GM19397 (cell line): ENCODE measurements around the gene ZNF548.
A peak's percentile ranks its signal among the peaks of the same experiment; 100 is the strongest.

Source experiments
- ATAC-seq: cut with Tn5 transposase; IDR thresholded peaks from one replicate; pipeline ENCODE4 v1.9.1; 2021; ENCODE audit warnings: mild to moderate bottlenecking, moderate library complexity; ENCODE audit not compliant: unreplicated experiment

Gene ZNF548

DNA sequence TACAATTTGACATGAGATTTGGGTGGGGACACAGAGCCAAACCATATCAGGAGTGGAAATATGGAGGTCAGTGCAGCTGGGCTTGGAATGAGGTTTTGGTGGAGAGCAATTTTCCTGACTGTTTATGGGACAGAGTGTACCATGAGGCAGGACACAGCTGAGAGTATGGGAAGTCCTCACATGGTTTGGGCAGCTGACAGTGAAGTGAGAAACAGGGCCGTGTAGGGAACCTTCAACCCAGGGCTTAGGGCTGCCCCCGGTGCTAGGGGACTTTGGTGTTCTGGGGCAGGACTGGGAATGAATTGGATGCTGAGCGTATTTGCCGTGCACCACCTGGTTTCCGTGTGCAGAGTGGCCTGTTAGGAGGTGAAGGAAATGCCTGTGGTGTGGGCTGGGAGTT, 6.1 kb downstream of the ZNF548 start:
- no peak for ATAC-seq

DNA sequence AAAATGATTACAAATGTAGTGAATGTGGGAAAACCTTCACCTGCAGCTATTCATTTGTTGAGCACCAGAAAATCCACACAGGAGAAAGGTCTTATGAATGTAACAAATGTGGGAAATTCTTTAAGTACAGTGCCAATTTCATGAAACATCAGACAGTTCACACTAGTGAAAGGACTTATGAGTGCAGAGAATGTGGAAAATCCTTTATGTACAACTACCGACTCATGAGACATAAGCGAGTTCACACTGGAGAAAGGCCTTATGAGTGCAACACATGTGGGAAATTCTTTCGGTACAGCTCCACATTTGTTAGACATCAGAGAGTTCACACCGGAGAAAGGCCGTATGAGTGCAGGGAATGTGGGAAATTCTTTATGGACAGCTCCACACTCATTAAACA, 9.2 kb downstream of the ZNF548 start:
- ATAC-seq, result no peak

- ATAC-seq, result no peak
Measured at GRCh38 chr19:57403737-57404563, 14.3 kb downstream of the ZNF548 start.

GRCh38 chr19:57406516-57407123, 17.0 kb downstream of the ZNF548 start:
- ATAC-seq, result no peak

DNA sequence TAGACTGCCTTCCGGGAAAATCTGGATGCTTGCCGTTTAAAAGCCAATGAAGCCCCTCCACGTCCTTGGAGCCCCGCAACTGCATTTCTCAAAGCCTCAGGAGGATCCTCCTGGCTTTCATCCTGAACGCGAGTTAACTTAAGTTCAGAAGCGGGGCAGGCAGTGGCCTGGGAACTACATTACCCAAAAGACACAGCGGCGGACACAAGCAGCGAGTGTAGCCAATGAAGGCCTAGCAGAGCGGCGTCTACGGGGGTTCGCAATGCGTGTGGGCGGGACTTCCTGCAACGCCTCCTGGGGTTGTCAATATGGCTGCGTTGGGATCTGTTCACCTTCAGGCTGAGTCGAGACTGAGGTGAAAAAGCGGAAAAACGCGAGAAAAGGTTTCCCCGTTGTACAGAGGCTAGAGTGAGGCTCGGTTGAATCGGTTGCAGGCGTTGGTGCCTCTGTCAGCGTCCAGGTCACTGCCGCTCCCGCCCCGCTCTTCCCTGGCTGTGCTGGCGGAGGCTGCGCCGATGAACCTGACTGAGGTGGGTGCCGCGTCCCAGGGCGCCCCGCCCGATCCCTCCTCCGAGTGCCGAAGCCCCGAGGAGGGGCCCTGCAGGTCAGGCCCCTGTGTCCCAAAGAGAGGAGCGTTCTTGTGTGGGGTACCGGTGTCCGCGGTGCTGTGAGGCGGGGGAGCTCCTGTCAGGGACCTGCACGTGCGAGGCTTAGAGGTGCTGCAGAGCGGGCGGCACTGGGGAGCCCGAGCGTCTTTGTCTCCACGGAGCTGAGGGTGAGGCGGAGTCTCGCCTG, 21.4 kb downstream of the ZNF548 start, which contains the start of gene ZNF17:
ZNF17 (plus strand) TSS at position 285 of the 795 bp plus-strand sequence. CDS start 2,455 bp downstream, outside the sequence.
- ATAC-seq, result peak; percentile 100

GRCh38 chr19:57419439-57419838, 29.8 kb downstream of the ZNF548 start:
- ATAC-seq, result no peak

GRCh38 chr19:57421037-57421436, 31.4 kb downstream of the ZNF548 start:
- no peak for ATAC-seq

DNA sequence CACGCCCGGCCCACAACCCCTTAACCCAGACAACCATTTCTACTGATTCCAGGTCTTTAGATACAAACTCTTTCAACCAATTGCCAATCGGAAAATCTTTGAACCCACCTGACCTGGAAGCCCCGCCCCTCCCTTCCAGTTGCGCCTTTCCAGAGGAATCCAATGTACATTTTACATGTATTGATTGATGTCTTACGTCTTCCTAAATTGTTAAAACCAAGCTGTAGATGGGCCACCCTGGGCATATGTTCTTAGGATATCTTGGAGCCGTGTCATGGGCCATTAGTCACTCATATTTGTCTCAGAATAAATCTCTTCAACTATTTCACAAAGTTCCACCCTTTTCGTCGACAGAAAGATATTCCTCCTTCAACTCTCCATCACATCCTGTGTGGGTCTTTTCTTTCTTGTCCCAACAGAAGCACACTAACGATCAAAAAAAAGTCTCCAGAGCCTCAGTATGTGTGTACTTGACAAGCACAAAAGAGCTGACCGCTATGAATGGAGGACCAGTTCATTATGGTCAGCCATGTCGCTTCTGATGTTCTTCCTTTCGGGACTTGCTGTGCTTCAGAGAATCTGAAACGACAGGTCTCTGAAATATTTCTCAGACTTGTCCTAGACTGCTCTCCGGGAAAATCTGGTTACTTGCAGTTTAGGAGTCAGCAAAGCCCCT, 44.9 kb downstream of the ZNF548 start:
- peak; percentile 16 for ATAC-seq

- peak; percentile 97 for ATAC-seq
Measured at GRCh38 chr19:57435062-57435978, 45.7 kb downstream of the ZNF548 start, which contains the start of gene ZNF749. Gene ZNF749 (plus strand): TSS chr19:57435325. CDS start chr19:57435579, 254 bp downstream.

DNA sequence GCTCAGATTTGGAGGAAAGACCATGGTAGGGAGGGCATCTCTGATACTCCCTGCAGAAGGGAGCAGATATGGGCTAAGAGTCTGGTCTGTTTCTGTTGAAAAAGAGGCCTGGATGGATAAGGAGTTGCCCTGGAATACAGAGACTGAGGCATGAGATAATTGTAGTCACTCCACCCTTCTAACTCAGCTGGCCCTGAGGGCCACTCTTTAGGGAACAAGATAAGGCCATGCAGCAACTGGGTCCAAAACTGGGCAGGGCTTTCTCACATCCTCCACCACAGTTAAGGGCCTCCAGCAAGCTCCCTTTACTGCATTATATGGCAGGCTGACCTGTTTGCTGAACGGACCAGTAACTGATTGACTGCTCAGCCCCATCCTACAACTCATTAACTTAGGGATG, 46.8 kb downstream of the ZNF548 start:
- ATAC-seq, result no peak

DNA sequence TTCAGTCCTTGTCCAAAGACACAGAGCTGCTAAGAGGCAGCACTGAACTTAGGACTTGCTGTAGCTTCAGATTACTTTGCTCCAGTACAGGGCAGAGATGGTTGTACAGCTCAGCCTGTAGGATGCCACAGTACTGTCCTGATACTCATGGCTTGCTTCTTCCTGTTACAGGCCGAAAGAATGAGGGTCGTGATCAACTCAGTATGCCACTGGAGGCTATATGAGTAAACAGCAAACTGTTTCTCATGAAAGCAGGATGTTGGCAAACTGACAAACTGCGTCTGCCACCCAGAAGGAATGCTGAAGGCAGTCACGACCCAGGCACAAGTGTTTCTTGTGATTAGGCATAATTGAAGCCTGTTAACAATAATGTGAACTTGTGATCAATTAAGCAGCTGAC, 48.3 kb downstream of the ZNF548 start:
- ATAC-seq, result no peak

DNA sequence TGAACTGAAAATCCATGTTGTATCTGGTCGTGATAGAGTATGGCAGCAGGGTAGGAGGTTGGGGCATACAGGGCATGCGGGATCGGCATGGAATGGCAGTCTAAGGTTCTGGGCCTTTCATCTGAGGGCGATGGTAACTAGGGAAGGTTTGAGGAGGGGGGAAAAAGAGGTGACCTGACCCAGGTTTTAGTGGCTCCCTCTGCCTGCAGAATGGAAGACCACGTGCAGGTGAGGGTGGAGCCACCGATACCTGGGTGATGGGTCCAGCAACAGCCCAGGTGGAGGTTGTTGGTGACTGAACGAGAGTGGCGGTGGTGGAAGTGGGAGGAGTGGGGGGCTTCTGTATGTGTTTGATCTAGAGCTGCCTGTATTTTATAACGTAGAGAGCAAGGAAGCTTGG, 49.3 kb downstream of the ZNF548 start:
- no peak for ATAC-seq

- ATAC-seq, result no peak
Measured at GRCh38 chr19:57441979-57442752, 52.5 kb downstream of the ZNF548 start.

DNA sequence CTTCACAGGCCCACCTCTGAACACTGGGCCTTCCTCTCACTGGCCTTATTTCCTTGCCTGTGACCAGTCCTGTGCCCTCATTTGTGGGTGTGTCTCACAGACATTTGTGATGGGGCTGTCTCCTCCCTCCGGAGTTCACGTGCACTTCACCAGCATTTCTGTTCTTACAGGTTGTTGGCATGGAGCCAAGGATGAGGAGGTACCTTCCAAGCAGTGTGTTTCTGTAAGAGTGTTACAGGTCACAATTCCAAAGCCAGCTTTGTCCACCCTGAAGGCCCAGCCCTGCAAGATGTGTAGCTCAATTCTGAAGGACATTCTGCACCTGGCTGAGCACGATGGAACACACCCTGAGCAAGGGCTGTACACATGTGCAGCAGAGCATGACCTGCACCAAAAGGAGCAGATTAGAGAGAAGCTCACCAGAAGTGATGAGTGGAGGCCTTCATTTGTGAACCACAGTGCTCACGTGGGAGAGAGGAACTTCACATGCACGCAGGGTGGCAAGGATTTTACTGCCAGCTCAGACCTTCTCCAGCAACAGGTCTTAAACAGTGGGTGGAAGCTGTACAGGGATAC, 53.6 kb downstream of the ZNF548 start:
- no peak for ATAC-seq

DNA sequence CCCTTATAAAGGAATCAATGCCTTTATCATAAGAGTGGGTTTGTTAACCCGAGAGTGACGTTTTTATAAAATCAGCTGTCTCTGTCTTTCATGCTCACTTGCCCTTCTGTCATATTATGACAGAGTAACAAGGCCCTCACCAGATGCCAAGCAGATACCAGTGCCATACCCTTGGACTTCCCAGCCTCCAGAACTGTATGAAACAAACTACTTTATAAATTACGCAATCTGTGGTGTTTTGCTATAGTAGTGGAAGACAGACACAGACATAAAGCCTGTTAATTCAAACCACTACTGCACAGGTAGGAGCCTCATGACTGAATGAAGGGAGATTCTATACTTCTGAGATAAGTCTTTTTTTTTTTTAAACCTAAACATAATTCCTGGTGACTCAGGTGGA, 62.7 kb downstream of the ZNF548 start:
- ATAC-seq, result no peak
